HEK293T (cell line): ENCODE measurements around the gene TREML1.

Experiments
- CTCF ChIA-PET: fragments of 350-600 bp; formaldehyde crosslinking; extraction: SDS; loops from one replicate; lab custom pipeline; 2021; ENCODE audit warnings: antibody characterized with exemption, inconsistent platforms; lab: Yijun Ruan, JAX
- POLR2A ChIA-PET: fragments of 350-600 bp; formaldehyde crosslinking; extraction: SDS; loops from one replicate; lab custom pipeline; 2020; ENCODE audit warnings: antibody characterized with exemption, inconsistent platforms; lab: Yijun Ruan, JAX
- DNase-seq: peaks from one replicate; pipeline ENCODE4 v3.0.0; 2012; ENCODE audit warnings: mixed read lengths; ENCODE audit errors: extremely low spot score
- ARNT ChIP-seq: fragments of 450-650 bp; IDR thresholded peaks from 2 replicates; pipeline ENCODE4 v1.6.1; 2017; ENCODE audit warnings: mild to moderate bottlenecking
- BHLHE40 ChIP-seq: fragments of 450-650 bp; IDR thresholded peaks from 2 replicates; pipeline ENCODE4 v1.6.1; 2016; ENCODE audit warnings: mild to moderate bottlenecking, moderate library complexity, borderline replicate concordance
- CTBP1 ChIP-seq: fragments of 450-650 bp; IDR thresholded peaks from 2 replicates; pipeline ENCODE4 v1.6.1; 2016; ENCODE audit warnings: borderline replicate concordance
- ELF4 ChIP-seq: fragments of 450-650 bp; IDR thresholded peaks from 2 replicates; pipeline ENCODE4 v1.6.1; 2017; ENCODE audit warnings: antibody characterized with exemption
- FOXA1 ChIP-seq: fragments of 450-650 bp; IDR thresholded peaks from 2 replicates; pipeline ENCODE4 v1.6.1; 2016; ENCODE audit warnings: mild to moderate bottlenecking
- FOXK2 ChIP-seq: fragments of 450-650 bp; IDR thresholded peaks from 2 replicates; pipeline ENCODE4 v1.6.1; 2016; ENCODE audit warnings: mild to moderate bottlenecking
- FOXM1 ChIP-seq: fragments of 450-650 bp; IDR thresholded peaks from 2 replicates; pipeline ENCODE4 v1.6.1; 2017; ENCODE audit warnings: mild to moderate bottlenecking, borderline replicate concordance
- HDGF ChIP-seq: fragments of 450-650 bp; IDR thresholded peaks from 2 replicates; pipeline ENCODE4 v1.6.1; 2017; ENCODE audit warnings: antibody characterized with exemption, borderline replicate concordance
- L3MBTL2 ChIP-seq: fragments of 450-650 bp; conservative IDR thresholded peaks from 2 replicates; pipeline ENCODE4 v1.6.1; 2016; ENCODE audit warnings: mild to moderate bottlenecking
- LEF1 ChIP-seq: fragments of 450-650 bp; IDR thresholded peaks from 2 replicates; pipeline ENCODE4 v1.6.1; 2017; ENCODE audit warnings: mild to moderate bottlenecking, borderline replicate concordance
- NFRKB ChIP-seq: fragments of 450-650 bp; IDR thresholded peaks from 2 replicates; pipeline ENCODE4 v1.6.1; 2016; ENCODE audit warnings: mild to moderate bottlenecking, moderate library complexity
- SP1 ChIP-seq: fragments of 450-650 bp; IDR thresholded peaks from 2 replicates; pipeline ENCODE4 v1.6.1; 2017
- SUZ12 ChIP-seq: fragments of 450-650 bp; IDR thresholded peaks from 2 replicates; pipeline ENCODE4 v1.6.1; 2016; ENCODE audit warnings: mild to moderate bottlenecking
- TARDBP ChIP-seq: fragments of 450-650 bp; IDR thresholded peaks from 2 replicates; pipeline ENCODE4 v1.6.1; 2016
- ZNF384 ChIP-seq: fragments of 450-650 bp; IDR thresholded peaks from 2 replicates; pipeline ENCODE4 v1.6.1; 2016
- TF ChIP-seq, protein P1 (sequence below): fragments of 450-650 bp; IDR thresholded peaks from 2 replicates; pipeline ENCODE4 v1.6.1; 2016

Gene TREML1

DNA sequence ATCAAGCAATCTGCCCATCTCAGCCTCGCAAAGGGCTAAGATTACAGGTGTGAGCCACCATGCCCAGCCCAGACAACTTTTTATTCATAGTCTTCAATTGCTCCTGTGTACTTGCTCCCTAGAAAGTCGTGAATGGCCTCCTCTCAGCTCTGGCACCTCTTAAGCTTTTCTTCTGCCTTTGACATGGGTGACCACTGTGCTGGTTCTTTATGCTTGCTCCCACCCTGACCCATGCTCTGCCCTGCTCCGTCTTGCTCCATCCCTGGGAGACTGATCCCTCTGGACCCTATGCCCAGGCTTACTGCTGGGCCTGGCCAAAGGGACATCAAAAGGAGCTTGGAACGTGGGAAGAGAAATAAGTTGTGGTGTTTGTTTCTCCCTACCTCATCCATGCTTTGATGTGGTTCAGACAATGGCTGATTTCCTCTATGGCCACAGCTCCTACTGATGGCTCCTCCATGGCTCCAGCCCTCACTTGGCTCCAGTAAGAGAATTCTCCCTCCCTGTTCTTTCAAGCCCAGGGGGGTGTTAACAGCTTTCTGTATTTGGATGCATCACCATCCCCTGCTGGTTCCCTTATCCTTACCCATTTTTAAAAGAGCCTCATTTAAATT is 16.5 kb upstream of the TREML1 start:
- POLR2A ChIA-PET, result no interaction called here

DNA sequence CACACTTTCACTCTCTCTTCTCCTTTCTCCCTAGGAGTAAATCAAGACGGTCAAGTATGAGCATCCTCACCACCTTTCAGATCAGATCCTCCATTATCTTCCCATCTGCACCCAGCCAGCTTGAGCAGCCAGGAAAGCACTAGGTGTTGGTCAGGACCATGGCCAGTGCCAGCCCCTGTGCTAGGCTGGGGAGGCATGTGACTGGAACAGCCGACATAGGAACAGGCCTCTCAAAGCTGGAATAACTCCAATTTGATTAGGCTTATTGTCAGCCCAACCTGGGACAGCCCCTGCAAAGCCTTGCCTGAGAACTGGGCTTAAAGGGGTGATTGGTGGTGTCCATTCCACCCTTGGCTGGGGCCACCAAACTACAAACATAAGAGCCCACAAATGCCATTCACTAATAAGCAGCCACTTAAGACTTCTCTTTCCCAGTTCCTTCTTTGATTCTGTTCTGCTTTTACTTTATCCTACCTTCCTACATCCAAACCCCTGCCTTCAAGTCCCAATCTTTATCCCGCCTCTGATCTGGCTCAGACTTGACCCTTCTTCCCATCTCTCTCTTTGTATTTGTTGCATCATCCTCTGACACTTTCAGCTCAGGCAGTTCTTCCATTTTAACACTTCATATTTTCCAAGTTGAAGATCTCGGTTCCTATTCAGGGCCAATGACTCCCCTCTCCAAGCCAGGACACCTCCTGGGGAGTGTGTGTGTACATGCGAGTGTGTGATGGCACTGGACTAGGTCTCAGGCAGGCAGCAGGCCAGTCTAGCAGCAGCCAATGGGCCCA is 13.2 kb upstream of the TREML1 start:
- no peak for DNase-seq
- CTCF ChIA-PET, result no interaction called here
- TF ChIP-seq SUZ12 (no peak), HDGF (no peak), ARNT (no peak), FOXM1 (no peak), CTBP1 (no peak), FOXA1 (no peak), BHLHE40 (no peak), NFRKB (no peak), SP1 (no peak), ELF4 (no peak), ZNF384 (no peak), TARDBP (no peak), FOXK2 (no peak), LEF1 (no peak), L3MBTL2 (no peak)
- TF ChIP-seq, protein P1, sequence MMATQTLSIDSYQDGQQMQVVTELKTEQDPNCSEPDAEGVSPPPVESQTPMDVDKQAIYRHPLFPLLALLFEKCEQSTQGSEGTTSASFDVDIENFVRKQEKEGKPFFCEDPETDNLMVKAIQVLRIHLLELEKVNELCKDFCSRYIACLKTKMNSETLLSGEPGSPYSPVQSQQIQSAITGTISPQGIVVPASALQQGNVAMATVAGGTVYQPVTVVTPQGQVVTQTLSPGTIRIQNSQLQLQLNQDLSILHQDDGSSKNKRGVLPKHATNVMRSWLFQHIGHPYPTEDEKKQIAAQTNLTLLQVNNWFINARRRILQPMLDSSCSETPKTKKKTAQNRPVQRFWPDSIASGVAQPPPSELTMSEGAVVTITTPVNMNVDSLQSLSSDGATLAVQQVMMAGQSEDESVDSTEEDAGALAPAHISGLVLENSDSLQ, result no peak
- POLR2A ChIA-PET, result no interaction called here

More for the DNA sequence above, 16.5 kb upstream of the TREML1 start:
- TF ChIP-seq ZNF384 (no peak), BHLHE40 (no peak), ARNT (no peak), ELF4 (no peak), FOXA1 (no peak), SUZ12 (no peak), FOXK2 (no peak), HDGF (no peak), L3MBTL2 (no peak), FOXM1 (no peak), LEF1 (no peak), SP1 (no peak), CTBP1 (no peak), TARDBP (no peak), NFRKB (no peak)
- TF ChIP-seq, protein P1, result no peak
- CTCF ChIA-PET, result interaction anchor here (0.8 to 1.3 kb wide), 2 partner anchors 12 to 21 kb away, joined by 3 to 5 read pairs; no protein-coding TSS in a partner anchor
- no peak for DNase-seq

- no peak for TF ChIP-seq LEF1
- no peak for TF ChIP-seq FOXA1
- TF ChIP-seq CTBP1, result no peak
- TF ChIP-seq TARDBP, result no peak
- TF ChIP-seq HDGF, result no peak
- TF ChIP-seq SP1, result no peak
- no peak for TF ChIP-seq L3MBTL2
- no peak for TF ChIP-seq SUZ12
- no peak for TF ChIP-seq BHLHE40
- TF ChIP-seq ELF4, result no peak
- TF ChIP-seq NFRKB, result no peak
- no peak for TF ChIP-seq ZNF384
- TF ChIP-seq FOXM1, result no peak
- POLR2A ChIA-PET, result no interaction called here
- CTCF ChIA-PET, result no interaction called here
These were observed 10.5 kb upstream of the TREML1 start for GRCh38 chr6:41164551-41165120.

DNA sequence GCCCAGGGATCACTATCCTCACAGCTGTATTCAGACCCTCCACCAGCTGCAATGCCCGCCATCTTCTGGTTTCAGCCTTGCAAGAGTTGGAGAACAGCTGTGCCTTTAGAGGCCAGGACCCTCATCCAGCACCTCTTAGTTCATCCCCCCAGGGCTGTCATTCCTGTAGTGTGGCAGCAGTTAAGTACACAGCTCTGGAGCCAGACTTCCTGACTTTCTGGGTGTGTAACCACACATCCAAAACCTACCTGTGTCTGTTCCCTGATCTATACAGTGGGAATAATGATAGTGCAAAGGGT is 9.2 kb upstream of the TREML1 start:
- DNase-seq, result no peak
- no peak for TF ChIP-seq L3MBTL2
- no peak for TF ChIP-seq HDGF
- no peak for TF ChIP-seq FOXK2
- no peak for TF ChIP-seq ELF4
- TF ChIP-seq, protein P1, result no peak
- no peak for TF ChIP-seq BHLHE40
- no peak for TF ChIP-seq SUZ12
- TF ChIP-seq TARDBP, result no peak
- TF ChIP-seq NFRKB, result no peak
- TF ChIP-seq ZNF384, result no peak
- no peak for TF ChIP-seq FOXA1
- no peak for TF ChIP-seq SP1
- no peak for TF ChIP-seq ARNT
- CTCF ChIA-PET, result no interaction called here

More at GRCh38 chr6:41164551-41165120, 10.5 kb upstream of the TREML1 start:
- no peak for DNase-seq

DNA sequence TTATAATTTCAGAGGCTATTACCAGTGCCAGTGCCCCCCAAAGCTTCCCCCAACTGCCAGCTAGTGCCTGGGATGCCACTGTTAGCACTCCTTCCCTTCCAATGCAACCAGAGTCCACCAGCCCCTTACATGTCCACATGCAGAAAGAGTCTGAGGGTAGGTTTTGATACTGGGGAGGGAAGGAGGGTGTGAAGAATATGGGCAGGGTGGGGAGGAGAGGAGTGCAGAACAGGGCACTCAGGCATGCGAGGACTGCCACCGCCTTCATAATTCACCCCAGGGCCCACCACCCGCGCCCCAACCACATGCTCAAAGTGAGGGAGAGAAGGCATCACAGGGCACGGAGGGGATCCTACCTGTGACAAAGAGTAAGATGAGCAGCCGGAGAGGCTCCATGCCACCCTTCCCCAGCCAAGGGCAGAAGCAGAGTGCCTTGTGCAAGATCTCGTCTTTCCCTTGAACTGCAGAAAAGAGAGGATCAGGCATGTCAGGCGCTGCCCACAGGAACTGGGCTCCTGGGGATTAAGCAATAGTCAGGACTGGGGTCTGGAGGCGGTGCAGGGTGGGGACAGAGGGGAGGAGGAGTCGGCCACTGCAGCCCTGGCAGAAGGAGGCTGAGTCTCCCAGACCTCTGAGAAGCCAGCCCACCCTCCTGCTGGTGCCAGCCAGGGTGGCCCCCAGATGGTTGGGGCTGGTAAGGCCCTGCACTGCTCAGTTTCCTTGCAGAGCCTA is 8.7 kb upstream of the TREML1 start, which contains the start of gene TREM2:
TSS of gene TREM2 (minus strand) at position 430 of the 732 bp plus-strand sequence. CDS start at position 396, 34 bp downstream.
- ChIA-PET POLR2A (no interaction called here), CTCF (no interaction called here)
- TF ChIP-seq FOXK2, result no peak
- no peak for TF ChIP-seq TARDBP
- TF ChIP-seq SUZ12, result no peak
- TF ChIP-seq SP1, result no peak
- TF ChIP-seq FOXM1, result no peak
- no peak for TF ChIP-seq ARNT
- no peak for TF ChIP-seq CTBP1
- TF ChIP-seq HDGF, result no peak
- TF ChIP-seq FOXA1, result no peak
- TF ChIP-seq ELF4, result no peak
- TF ChIP-seq, protein P1, result no peak
- TF ChIP-seq NFRKB, result no peak
- no peak for TF ChIP-seq BHLHE40
- TF ChIP-seq L3MBTL2, result no peak
- TF ChIP-seq ZNF384, result no peak
- TF ChIP-seq LEF1, result no peak
- no peak for DNase-seq

More for the DNA sequence above, 9.2 kb upstream of the TREML1 start:
- POLR2A ChIA-PET, result no interaction called here
